A549 (cell line): ENCODE data around the gene RNF217.

Experiments used
- EP300 ChIP-seq, 2 experiments: fragments of >200 bp; sonication (Bioruptor Twin); formaldehyde crosslinking; IDR thresholded peaks; 2 replicates in 1 of 2; 3 replicates in 1 of 2; pipeline ENCODE4 v1.6.1; 2016 to 2017
- JUN ChIP-seq, 2 experiments: fragments of >200 bp; sonication (Bioruptor Twin); formaldehyde crosslinking; IDR thresholded peaks; 2 replicates in 1 of 2; 3 replicates in 1 of 2; pipeline ENCODE4 v1.6.1; 2016 to 2017
- REST ChIP-seq: fragments of 200-600 bp; sonication (generic); IDR thresholded peaks from 2 replicates; pipeline ENCODE4 v1.6.1; 2016; ENCODE audit warnings: antibody characterized with exemption, mild to moderate bottlenecking, moderate library complexity

- TF ChIP-seq JUN (IDR thresholded peaks at IDR 0.05), result no peak
- no peak for TF ChIP-seq REST
- no peak for TF ChIP-seq EP300 (IDR thresholded peaks at IDR 0.05)
These were observed 21.0 kb upstream of the RNF217 start for GRCh38 chr6:124941259-124941658.
